K562 (cell line): Measurements from ENCODE around the gene ULBP2. TPM values are rescaled to one million over a fixed set of nuclear protein-coding genes. Genes with fewer than 3 reads are reported as not detected.
A peak's percentile ranks its signal among the peaks of the same experiment; 100 is the strongest.

Experiments
- CBFB ChIP-seq: sonication (generic); formaldehyde crosslinking; IDR thresholded peaks from 2 replicates; pipeline ENCODE4 v1.4.0; 2020; ENCODE audit warnings: mild to moderate bottlenecking, missing genetic modification reagents
- EP300 ChIP-seq: IDR thresholded peaks from 2 replicates; pipeline ENCODE4 v1.6.1; 2012; ENCODE audit warnings: low read length, improper control_type of control experiment
- HDAC2 ChIP-seq: fragments of 450-650 bp; IDR thresholded peaks from 2 replicates; pipeline ENCODE4 v1.6.1; 2016; ENCODE audit warnings: mild to moderate bottlenecking
- KLF1 ChIP-seq: fragments of 450-650 bp; IDR thresholded peaks from 2 replicates; pipeline ENCODE4 v1.6.1; 2016; ENCODE audit warnings: missing genetic modification characterization, missing compliant biosample characterization
- NEUROD1 ChIP-seq: fragments of 150-350 bp; IDR thresholded peaks from 2 replicates; pipeline ENCODE4 v1.6.1; 2014; ENCODE audit warnings: borderline replicate concordance, low read length, low read depth; ENCODE audit not compliant: partially characterized antibody
- NFE2L1 ChIP-seq: fragments of 450-650 bp; IDR thresholded peaks from 2 replicates; pipeline ENCODE4 v1.6.1; 2016; ENCODE audit warnings: missing genetic modification characterization, low read depth, mild to moderate bottlenecking, missing compliant biosample characterization, moderate library complexity, borderline replicate concordance
- NR4A1 ChIP-seq, 2 experiments: fragments of 250-450 bp in 1 of 2; fragments of 450-650 bp in 1 of 2; sonication (Bioruptor Pico) in 1 of 2; IDR thresholded peaks; 2 replicates each; pipeline versions ENCODE4 v1.4.0 to v1.6.1; 2016 to 2020; ENCODE audit warnings: mild to moderate bottlenecking in 2 of 2, missing compliant biosample characterization in 1 of 2, missing genetic modification characterization in 1 of 2, moderate library complexity in 1 of 2
- SLC30A9 ChIP-seq: fragments of 250-450 bp; sonication (Bioruptor Pico); IDR thresholded peaks from 2 replicates; pipeline ENCODE4 v1.8.0; 2022; ENCODE audit warnings: mild to moderate bottlenecking, moderate library complexity
- SPI1 ChIP-seq: IDR thresholded peaks from 2 replicates; pipeline ENCODE4 v1.6.1; 2011; ENCODE audit warnings: low read depth, low read length, control low read depth, borderline replicate concordance
- TAF1 ChIP-seq: IDR thresholded peaks from 2 replicates; pipeline ENCODE4 v1.6.1; 2011; ENCODE audit warnings: mild to moderate bottlenecking, low read length, moderate library complexity; ENCODE audit not compliant: insufficient read depth, control insufficient read depth, severe bottlenecking; ENCODE audit errors: extremely low read depth
- TARDBP ChIP-seq: fragments of 450-650 bp; IDR thresholded peaks from 2 replicates; pipeline ENCODE4 v1.6.1; 2016
- polyA plus RNA-seq, 8 experiments: library from polyadenylated mRNA; depleted of rRNA in 4 of 8; stranded (reverse) in 5 of 8; unstranded in 3 of 8; fragments of >200 nt; fragmentation: Nextera tagmentation in 2 of 8; fragmentation: Illumina TruSeq in 1 of 8; extraction: Ambion mirVana in 2 of 8; extraction: Trizol in 1 of 8; gene quantifications; 2 replicates each; pipeline versions ENCODE4 v1.2.1 to v1.2.3, GENCODE V29; 2011 to 2014; ENCODE audit warnings: inconsistent platforms in 1 of 8, missing spikeins in 1 of 8
- total RNA-seq, 7 experiments: library from RNA; depleted of rRNA in 6 of 7; stranded (reverse); fragments of >200 nt in 6 of 7; fragmentation: Illumina TruSeq in 2 of 7; extraction: Trizol in 2 of 7; gene quantifications; 2 replicates each; pipeline versions ENCODE4 v1.2.1 to v1.2.3, GENCODE V29; 2011 to 2021; ENCODE audit warnings: low replicate concordance in 1 of 7
- TF ChIP-seq, protein P1 (sequence below): fragments of 450-650 bp; formaldehyde crosslinking; IDR thresholded peaks from 2 replicates; pipeline ENCODE4 v1.4.0; 2022; ENCODE audit warnings: mild to moderate bottlenecking, moderate library complexity
- TF ChIP-seq, protein P2 (sequence below): sonication (generic); formaldehyde crosslinking; IDR thresholded peaks from 2 replicates; pipeline ENCODE4 v1.8.1; 2023; ENCODE audit warnings: mild to moderate bottlenecking, missing genetic modification reagents
- TF ChIP-seq, protein P3 (sequence below): fragments of 450-650 bp; IDR thresholded peaks from 2 replicates; pipeline ENCODE4 v1.6.1; 2014; ENCODE audit warnings: low read depth, mild to moderate bottlenecking, moderate library complexity, borderline replicate concordance
- TF ChIP-seq, protein P4 (sequence below): fragments of 200-800 bp; sonication (Bioruptor generic); IDR thresholded peaks from 2 replicates; pipeline ENCODE4 v1.6.1; 2017; ENCODE audit warnings: missing genetic modification characterization, missing compliant biosample characterization
- TF ChIP-seq, protein P5 (sequence below): fragments of 450-650 bp; IDR thresholded peaks from 2 replicates; pipeline ENCODE4 v1.6.1; 2018; ENCODE audit not compliant: partially characterized antibody

The ULBP2 gene
- total and polyA plus RNA-seq, 9 of the 15 experiments (the other 6 are each of a cell fraction or from before 2014, with no cell fraction given) = 0.50 to 5.3 (median 1.2) TPM

DNA sequence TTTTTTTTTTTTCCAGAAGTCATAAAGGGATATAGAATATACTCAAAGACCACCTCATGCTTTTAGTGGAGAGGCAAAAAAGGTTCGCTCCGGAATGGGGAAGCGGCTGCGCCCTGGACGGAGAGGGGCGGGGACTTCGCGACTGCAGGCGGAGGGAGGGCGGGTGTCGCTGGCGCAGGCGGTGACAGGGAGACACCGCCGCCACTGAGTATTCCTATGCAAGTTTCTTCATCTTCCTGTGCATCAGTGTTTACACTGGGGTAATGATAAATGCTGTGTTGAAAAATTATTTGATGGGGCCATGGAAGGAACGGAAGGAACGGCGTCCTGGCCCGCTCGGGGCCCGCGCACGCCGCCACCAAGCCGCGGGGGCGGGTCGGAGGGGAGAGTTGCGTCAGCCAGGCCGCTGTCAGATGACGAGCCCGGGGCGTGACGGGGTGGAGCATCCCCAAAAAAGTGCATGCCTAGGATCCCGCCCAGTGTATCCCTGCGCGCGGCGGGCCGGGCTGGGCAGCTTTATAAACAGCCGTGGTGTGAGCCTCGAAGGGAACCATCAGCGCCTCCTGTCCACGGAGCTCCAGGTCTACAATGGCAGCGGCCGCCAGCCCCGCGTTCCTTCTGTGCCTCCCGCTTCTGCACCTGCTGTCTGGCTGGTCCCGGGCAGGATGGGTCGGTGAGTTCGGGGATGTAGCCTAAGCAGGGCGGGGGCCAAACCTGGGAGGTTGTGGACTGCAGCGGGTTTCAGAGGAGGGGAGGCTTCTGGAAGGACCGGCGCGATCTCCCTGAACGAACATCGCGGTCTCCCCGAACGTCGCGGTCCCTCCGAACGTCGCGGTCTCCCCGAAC lies 21.9 kb downstream of the ULBP2 start, which contains the start of gene ULBP1 (continued):
- TF ChIP-seq, protein P1, sequence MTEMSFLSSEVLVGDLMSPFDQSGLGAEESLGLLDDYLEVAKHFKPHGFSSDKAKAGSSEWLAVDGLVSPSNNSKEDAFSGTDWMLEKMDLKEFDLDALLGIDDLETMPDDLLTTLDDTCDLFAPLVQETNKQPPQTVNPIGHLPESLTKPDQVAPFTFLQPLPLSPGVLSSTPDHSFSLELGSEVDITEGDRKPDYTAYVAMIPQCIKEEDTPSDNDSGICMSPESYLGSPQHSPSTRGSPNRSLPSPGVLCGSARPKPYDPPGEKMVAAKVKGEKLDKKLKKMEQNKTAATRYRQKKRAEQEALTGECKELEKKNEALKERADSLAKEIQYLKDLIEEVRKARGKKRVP (CRISPR knock-in tag) = peak; percentile 100
- TF ChIP-seq HDAC2 = 0 out of 2 replicates have a peak, but pooled peaks have one; percentile 70
- no peak for TF ChIP-seq SLC30A9 (CRISPR knock-in tag)
- TF ChIP-seq, protein P2, sequence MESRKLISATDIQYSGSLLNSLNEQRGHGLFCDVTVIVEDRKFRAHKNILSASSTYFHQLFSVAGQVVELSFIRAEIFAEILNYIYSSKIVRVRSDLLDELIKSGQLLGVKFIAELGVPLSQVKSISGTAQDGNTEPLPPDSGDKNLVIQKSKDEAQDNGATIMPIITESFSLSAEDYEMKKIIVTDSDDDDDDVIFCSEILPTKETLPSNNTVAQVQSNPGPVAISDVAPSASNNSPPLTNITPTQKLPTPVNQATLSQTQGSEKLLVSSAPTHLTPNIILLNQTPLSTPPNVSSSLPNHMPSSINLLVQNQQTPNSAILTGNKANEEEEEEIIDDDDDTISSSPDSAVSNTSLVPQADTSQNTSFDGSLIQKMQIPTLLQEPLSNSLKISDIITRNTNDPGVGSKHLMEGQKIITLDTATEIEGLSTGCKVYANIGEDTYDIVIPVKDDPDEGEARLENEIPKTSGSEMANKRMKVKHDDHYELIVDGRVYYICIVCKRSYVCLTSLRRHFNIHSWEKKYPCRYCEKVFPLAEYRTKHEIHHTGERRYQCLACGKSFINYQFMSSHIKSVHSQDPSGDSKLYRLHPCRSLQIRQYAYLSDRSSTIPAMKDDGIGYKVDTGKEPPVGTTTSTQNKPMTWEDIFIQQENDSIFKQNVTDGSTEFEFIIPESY = peak; percentile 97
- 0 out of 2 replicates have a peak, but pooled peaks have one; percentile 11 for TF ChIP-seq CBFB (CRISPR knock-in tag)
- peak; percentile 66; the same call in 1 of the 2 replicates for TF ChIP-seq TARDBP
- TF ChIP-seq, protein P3, sequence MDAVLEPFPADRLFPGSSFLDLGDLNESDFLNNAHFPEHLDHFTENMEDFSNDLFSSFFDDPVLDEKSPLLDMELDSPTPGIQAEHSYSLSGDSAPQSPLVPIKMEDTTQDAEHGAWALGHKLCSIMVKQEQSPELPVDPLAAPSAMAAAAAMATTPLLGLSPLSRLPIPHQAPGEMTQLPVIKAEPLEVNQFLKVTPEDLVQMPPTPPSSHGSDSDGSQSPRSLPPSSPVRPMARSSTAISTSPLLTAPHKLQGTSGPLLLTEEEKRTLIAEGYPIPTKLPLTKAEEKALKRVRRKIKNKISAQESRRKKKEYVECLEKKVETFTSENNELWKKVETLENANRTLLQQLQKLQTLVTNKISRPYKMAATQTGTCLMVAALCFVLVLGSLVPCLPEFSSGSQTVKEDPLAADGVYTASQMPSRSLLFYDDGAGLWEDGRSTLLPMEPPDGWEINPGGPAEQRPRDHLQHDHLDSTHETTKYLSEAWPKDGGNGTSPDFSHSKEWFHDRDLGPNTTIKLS = peak; percentile 81
- peak; percentile 80 for TF ChIP-seq KLF1 (tag)
- TF ChIP-seq EP300 = peak; percentile 42; the same call in 1 of the 2 replicates
- peak; percentile 65 for TF ChIP-seq NEUROD1
- TF ChIP-seq, protein P4, sequence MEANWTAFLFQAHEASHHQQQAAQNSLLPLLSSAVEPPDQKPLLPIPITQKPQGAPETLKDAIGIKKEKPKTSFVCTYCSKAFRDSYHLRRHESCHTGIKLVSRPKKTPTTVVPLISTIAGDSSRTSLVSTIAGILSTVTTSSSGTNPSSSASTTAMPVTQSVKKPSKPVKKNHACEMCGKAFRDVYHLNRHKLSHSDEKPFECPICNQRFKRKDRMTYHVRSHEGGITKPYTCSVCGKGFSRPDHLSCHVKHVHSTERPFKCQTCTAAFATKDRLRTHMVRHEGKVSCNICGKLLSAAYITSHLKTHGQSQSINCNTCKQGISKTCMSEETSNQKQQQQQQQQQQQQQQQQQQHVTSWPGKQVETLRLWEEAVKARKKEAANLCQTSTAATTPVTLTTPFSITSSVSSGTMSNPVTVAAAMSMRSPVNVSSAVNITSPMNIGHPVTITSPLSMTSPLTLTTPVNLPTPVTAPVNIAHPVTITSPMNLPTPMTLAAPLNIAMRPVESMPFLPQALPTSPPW (CRISPR knock-in tag) = peak; percentile 91
- TF ChIP-seq, protein P5, sequence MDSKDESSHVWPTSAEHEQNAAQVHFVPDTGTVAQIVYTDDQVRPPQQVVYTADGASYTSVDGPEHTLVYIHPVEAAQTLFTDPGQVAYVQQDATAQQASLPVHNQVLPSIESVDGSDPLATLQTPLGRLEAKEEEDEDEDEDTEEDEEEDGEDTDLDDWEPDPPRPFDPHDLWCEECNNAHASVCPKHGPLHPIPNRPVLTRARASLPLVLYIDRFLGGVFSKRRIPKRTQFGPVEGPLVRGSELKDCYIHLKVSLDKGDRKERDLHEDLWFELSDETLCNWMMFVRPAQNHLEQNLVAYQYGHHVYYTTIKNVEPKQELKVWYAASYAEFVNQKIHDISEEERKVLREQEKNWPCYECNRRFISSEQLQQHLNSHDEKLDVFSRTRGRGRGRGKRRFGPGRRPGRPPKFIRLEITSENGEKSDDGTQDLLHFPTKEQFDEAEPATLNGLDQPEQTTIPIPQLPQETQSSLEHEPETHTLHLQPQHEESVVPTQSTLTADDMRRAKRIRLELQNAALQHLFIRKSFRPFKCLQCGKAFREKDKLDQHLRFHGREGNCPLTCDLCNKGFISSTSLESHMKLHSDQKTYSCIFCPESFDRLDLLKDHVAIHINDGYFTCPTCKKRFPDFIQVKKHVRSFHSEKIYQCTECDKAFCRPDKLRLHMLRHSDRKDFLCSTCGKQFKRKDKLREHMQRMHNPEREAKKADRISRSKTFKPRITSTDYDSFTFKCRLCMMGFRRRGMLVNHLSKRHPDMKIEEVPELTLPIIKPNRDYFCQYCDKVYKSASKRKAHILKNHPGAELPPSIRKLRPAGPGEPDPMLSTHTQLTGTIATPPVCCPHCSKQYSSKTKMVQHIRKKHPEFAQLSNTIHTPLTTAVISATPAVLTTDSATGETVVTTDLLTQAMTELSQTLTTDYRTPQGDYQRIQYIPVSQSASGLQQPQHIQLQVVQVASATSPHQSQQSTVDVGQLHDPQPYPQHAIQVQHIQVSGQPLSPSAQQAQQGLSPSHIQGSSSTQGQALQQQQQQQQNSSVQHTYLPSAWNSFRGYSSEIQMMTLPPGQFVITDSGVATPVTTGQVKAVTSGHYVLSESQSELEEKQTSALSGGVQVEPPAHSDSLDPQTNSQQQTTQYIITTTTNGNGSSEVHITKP = peak; percentile 55
- TF ChIP-seq SPI1 = peak; percentile 87
- TF ChIP-seq NR4A1 (CRISPR knock-in tag; IDR thresholded peaks at IDR 0.05) = no peak
- peak; percentile 81 for TF ChIP-seq NR4A1 (tag; IDR thresholded peaks at IDR 0.05)
- TF ChIP-seq NFE2L1 (tag) = no peak
- peak; percentile 36 for TF ChIP-seq TAF1
